ENCODE measurements around the gene DLG2.

Gene DLG2

DNA sequence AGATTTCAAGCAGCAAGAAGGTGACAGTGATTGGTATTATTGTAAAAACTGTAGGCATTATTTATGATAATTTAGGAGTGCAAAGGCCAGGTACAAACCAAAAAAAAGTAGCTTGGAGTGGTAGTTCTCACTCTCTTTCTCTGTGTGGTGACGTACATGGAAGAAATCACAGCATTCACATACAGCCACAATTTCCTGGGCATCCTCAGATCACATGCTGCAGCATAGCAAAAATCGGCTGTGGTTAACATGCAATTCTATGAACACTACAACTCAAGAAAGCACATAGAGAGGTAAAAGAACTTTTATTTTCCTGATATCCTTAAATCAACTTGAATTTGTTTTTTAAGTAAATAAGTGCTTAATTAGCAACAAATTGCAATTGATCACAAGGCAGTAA is 875.8 kb downstream of the DLG2 start:
- no peak for DNase-seq (ENCODE audit: low read depth)

DNA sequence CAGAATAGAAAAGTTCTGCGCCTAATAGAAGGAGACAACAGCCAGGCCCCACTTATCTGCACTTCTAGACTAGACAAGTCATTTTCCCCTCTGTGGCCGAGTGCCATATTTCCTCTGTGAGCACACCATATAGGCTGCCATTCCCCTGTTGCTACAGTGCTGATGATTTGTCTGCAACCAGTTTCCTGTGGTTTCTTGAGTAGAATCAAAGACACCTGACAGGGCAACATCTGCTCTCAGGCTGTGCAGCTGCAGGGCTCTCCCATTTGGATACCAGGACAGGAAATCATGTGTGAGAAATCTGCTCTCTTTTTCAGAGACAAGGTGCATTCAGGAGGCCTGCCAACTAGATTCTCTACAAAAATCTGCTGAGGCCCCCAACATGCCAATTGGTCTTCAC is 879.3 kb downstream of the DLG2 start:
- no peak for DNase-seq (ENCODE audit: low read depth)

DNA sequence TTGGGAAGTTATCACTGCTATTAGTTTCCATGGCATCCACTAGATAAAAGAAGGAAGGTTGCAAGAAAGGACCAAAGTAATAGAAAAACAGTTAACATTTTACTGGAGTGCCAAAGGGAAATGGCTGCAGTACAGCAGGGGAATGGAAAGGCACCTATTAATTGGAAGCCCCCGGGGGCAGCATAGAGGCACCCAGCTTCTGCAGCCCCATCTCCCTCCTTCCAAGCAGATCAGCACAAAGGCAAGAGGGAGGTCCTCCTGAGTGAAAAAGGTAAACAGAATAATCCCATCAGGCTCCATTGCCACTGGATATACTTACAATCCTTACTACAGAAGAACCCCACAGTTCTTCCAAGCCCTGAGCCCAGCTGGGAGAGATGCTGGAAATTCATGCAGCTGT is 887.1 kb downstream of the DLG2 start:
- DNase-seq (ENCODE audit: low read depth), result no peak

DNA sequence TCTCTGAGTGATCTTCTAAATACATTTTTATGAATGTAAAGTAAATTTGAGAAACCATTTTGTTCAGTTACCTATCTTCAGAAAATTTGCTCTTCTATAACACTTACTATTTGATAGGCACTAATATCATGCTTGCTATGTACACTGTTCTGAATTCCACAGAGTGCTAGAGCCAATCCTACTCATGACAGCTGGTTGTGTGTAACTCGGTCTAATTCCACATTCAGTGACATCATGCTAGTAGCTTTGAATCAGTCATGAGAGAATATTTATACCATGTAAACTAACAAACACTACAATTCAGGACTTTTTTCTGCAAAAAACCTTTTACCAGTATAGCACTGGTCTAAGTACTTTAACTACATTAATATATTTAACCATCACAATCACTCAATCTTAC is 902.9 kb downstream of the DLG2 start:
- DNase-seq (ENCODE audit: low read depth), result no peak

DNA sequence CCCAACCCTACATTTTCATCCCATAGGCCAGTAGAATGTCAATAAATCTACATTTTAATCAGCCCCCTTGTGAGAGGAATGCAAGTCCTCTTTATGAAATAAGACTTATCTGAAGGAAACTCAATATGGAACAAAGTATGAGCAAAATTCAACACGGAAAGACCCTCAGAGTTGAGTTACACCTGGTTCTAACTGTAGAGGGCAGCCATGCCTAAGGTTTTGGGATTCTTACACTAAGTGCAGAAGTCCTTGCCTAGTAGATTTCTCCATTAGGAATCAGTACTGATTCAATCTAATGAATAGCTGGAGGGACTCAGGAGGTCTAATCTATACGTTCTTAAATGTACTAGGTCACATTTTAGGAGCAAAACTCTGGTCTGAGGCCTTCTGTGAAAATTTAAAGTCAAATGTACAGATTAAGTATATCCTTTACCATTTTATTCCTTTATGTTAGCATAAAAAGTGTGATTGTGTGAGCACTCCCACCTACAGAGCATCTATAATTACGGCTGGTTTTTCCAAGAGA is 904.5 kb downstream of the DLG2 start:
- DNase-seq (ENCODE audit: low read depth), result no peak

DNA sequence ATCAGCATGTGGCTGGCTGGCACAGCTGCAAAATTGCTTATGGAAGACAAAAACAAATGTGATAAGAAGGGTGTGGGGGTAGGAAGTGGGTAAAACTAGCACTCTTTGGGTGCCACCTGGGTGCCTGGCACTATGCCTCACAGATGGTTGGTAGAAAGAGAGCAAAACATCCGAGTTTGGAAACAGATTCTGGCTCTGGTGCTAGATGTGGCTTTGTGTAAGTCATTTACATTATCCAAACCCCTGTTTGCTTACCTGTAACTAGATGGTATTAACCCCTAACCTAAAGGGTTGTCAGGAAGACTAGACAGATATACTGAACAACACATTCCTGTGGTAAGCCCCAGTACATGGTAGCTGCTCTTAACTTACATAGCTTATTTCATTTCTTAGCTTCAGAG is 905.6 kb downstream of the DLG2 start:
- no peak for DNase-seq (ENCODE audit: low read depth)

DNA sequence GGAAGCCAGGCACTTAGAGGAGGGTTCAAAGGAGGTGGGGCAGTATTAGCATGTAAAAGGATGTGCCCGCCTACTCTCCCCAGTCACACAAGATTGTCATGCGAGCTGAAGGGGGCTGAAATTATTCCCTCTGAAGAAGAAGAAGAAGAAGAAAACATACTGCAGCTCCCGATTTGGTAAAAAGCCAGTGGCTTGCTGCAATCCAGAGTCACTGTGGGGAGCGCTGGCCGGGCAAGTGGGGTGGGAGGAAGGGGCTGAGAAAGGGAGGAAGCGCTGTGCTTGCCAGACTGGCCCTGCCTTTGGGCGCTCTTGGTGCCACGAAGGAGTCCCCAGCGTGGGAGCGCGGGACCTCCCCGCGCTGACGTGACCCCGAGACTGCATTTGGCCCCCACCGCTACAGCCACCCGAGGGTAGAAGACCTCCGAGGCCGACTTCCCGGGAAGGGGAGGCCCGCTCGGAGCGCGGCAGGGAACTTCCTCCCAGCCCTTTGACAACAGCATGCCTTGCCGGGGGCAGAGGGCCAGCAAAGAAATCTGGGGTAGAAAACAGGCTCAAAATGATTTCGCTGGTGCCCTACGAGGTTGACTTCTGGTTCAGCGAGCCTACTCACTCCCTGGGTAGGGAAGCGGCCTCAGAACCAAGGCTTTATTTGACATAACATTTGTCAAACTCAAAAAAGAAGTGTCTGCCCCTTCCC is 906.3 kb downstream of the DLG2 start:
- no peak for DNase-seq (ENCODE audit: low read depth)

DNA sequence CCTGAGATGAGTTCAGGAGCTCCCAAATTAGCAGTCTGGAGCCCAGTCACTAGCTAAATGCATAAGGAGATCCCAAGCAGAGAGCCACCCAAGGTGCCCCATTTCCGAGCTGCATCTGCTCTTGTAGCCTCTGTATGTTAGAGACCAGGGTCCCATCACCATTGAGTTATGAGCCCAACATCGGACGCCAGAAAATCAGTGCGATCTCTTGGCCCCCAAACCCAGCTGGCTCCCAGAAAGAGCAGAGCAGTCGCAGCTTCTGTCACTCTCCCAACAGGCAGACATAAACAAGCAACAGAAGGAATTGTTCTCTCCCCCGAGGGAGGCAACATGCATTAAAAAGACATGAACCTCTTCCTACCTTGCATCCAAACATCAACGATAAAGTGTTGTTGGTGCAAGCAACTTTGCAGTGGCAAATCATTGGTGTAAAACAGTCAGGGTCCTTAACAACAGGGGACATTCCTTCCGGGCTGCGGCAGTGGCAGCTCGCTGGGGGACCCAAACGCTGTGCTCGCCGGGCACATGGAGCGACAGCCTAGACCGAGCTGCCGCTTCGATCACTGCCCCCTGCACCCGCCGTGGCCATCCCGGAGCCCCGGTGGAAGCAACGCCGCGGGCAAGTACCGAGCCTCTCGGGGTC is 907.1 kb downstream of the DLG2 start:
- DNase-seq (ENCODE audit: low read depth), result no peak

DNA sequence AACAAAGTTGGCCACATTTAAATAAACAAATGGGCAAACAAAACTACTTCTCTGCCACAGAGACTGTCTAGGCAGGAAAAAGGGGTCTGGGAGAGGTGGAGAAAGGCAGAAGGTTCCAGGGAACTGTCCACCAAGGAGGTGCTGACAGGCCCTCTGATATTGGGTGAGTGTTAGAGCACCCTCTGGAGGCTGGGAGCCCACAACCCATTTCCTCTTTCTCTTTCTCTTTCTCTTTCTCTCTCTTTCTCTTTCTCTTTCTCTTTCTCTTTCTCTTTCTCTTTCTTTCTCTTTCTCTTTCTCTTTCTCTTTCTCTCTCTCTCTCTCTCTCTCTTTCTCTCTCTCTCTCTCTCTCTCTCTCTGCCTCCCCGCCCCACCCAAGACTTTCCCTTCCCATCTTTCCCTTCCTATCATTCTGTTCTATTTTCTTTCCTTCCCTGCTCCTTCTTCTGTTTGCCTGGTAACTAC is 912.8 kb downstream of the DLG2 start:
- no peak for DNase-seq (ENCODE audit: low read depth)

DNA sequence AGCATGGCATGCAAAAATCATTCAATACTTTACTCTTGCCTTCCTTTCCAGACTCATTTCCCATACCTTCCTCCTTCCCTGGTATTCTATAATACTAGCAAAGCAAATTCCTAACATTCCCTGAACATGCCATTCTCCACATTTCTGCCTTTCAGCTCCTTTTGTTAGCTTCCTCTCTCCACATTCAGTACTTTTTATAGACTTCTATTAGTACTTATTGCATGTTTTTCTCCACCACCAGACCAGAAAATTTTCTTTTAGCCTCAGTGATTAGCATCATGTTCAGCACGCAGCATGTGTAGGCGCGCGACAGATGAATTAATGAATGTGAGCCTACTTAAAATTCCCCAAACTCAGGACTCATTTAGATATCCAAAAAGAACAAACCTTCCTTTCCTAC is 935.3 kb downstream of the DLG2 start:
- no peak for DNase-seq (ENCODE audit: low read depth)

DNA sequence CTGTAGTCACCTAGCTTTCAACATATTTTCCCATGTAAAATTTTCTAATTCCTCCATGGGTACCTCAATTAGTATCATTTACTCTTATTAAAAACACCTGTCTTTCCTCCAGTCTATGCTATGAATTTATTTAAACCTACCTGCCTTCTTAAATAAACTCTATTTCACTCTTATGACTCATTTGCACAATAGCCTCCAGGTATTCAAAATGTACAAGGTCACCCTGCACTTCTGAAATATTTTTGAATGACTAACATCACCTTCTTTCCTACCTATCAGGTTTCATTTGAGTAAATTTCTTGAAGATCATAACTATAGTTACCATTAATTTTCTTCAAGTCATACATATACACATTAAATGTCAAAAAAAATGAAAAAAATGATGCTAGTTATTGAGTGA is 939.7 kb downstream of the DLG2 start:
- no peak for DNase-seq (ENCODE audit: low read depth)

DNA sequence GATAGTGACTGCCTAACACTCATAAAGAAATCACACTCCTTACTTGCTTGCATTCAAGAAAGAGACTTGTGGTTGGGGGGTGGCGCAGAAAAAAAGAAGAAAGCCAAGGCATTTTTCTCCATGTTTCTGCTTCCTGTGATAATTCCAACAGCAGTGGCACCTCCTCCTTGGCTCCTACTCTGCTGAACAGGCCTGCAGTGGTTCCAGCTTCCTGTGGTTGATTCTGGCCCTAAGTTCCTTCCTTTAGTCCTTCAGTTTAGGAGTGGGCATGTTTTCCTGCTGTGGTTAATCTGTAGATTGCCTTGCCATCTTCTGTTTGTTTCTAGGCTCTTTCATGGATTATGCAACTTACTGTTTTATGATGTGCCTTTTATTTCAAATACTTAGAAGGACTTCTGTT is 940.4 kb downstream of the DLG2 start:
- no peak for DNase-seq (ENCODE audit: low read depth)

DNA sequence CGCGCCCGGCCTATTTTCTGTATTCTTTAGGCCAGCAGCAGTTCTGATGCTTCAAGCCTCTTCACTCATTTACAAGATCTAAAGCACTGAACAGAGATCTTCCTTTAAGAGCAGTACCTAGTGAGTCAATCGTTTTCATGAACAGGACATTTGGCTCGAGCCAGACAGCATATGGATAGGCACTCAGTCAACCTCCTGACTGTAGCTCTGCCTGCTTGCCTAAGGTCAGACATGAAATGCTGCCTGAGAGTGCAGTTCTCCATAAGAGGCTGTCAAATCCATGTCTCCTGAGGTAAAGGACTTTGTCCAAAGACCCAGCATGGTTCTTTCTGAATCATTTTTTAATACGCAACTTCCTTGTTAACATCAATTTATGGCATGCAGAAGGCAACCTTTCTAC is 941.2 kb downstream of the DLG2 start:
- no peak for DNase-seq (ENCODE audit: low read depth)

DNA sequence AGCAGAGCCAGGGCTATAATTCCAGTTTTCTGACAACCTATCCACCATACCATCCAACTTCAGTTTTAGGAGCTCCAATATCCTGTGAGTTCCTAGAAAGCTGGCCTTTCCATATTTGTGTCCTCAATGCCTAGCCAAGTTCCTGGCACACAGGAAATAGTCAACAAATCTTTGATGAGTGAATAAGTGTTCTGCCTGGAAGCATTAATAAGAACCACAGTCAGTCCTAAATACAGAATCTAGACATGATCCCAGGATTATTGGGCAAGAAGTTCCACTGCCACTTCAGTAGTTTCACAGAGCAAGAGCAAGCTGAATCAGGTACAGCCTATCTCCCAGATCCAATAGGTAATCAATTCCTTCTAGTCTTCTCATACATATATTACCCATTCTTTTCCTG is 942.0 kb downstream of the DLG2 start:
- no peak for DNase-seq (ENCODE audit: low read depth)

DNA sequence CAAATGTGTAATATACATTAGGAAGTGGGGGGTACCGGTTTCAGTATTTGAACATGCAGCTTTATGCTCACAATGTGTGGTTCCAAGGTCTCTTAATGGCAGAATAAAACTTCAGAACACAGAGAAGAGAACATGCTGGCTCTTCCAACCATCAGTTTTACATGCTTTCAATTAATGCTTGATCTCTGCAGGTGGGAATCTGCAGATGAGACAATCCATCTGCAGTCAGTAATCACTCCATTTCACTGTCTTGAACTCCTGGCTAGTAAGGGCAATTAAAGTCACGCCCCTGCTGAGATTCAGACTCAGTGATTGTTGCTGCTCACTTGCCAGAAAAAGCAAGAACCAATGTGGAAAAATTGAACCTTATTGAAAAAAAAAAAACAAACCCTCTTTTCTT is 945.7 kb downstream of the DLG2 start:
- DNase-seq (ENCODE audit: low read depth), result no peak

DNA sequence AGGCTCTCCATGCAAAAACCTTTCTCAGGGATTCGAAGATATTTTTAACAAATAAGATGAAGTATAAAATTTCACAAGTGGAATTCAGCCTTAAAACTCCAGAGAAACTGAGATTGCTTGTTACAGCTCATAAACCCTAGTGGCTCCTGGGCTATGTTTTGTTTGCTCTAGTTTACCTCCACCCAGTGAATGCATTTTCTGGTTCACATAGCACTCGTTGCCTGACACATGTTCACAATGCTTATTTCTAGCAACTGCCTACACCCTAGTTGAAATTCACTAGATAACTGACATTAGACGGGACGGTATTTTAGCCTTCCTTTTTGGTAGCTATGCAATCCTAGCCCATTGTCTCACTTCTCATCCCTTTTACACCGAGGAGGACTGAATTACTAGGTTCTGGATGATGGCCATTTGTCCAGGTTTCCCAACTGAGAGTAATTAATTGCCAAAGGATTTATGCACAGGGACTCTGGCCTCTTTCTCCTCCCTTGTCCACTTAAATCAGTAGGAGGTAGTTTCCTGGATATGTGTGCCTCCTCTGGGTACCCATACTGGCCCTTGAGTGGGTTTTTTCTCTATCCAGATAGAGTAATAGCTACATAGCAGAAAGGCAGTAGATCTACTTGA is 951.6 kb downstream of the DLG2 start:
- no peak for DNase-seq (ENCODE audit: low read depth)

DNA sequence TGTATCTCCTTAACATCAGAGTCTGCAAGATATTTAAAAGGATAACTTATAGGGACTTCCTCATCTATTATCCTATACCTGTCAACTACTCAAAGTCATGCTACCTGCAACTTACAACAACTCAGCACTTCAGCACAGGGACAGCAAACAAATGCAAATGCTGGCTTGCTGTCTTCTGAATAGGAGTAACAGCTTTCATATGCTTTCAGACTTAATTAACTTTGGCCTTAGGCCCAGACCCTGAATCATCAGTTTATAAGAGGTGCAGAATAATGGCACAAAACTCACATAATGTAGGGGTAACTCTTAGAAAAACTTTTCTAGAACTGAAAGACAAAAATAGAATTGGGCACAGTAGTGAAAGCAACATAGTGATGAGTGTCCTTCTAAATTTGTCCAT is 953.4 kb downstream of the DLG2 start:
- DNase-seq (ENCODE audit: low read depth), result no peak

DNA sequence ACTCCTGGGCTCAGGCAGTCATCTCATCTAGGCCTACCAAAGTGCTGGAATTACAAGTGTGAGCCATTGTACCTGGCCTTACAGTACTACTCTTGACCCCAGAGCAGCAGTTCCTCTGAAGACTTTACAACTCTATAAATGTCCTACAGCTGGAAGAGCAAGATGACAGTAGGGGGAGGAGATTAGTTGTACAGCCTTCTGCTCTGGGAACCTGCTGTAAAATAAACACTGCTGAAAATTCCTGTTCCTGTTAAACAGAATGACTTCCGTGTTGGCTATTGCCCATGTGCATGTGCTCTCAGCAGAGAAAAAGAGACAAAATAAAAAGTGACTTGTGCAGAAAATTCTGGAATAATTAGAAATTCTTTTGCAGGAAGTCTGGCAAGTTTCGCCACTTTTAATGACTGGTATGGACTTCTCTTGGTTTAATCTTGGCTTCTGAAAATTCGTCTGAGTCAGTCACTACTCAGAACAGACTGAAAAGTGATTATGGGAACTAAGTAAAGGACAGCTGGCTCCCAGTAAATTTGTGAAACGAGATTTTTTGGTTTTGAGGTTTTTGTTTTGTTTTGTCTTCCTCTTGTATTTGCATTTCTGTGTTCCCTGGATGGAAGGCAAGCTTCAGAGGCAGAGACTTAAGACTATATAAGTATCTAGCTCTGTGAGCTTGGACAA is 955.7 kb downstream of the DLG2 start:
- DNase-seq (ENCODE audit: low read depth), result no peak

DNA sequence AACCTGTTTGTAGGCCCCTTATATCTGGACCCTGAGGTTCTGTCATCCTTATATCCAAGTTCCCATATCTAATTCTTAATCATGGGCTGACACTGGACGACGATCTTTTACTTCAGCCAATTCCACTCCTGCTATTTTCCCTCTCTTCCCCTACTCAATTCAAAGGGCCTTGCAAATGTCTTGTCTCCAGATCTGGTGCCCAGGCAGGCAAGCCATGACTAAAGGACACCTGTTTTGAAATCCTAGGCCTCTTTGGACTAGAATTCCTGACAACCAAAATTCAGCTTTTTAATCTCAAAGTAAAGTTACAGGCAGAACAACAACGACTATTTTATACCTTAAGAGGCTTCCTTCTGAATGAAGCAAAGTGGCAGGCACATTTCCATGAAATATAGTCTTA is 963.4 kb downstream of the DLG2 start:
- no peak for DNase-seq (ENCODE audit: low read depth)

DNA sequence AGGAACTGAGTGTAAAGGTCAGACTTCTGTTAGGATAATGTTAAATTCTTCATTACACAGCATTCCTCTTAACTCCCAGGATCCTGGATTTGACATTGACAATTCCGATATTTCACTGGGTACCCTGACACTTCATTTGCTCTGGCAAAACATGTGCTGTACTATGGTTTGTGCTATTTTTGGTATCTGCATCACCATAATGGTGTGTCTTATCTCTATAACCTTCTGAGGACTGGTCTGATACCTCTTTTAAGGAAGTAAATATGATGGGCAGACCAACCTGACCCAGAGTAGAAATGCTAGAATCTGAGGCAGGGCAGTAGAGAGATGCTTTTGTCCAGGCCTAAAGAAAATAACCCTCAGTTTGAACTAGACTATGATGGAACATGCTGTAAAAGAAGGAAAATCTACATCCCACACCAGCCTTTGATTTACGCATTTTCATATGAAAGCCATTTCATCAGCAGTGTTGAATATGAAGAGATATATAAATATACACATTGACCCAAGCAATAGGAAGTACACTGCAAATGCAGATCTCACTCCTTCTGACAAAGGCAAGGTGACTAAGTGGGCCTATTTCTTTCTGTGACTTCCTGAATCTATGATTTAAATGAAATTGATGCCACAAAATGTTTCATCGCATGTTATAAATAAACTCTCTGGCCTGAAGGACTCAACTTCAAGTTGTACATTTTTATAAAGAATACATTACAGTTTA is 966.7 kb downstream of the DLG2 start:
- DNase-seq (ENCODE audit: low read depth), result no peak

DNA sequence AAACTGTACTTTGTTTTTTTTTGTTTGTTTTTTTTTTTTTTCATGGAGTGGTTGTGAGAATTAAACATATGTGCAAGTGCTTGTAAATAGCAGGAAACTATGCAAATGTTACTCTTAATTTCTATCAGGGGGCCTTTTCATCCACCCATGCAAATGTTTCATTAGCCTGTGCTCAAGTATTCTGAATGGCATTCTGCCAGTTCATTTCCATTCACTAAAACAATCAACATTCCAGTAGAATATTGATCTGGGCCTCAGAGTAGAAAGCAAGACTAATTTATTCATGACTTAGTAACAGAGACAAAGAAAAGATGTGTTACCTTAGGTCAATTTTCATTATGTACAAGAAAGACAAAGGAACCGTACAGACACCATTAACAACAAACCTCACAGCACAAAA is 971.4 kb downstream of the DLG2 start:
- no peak for DNase-seq (ENCODE audit: low read depth)

DNA sequence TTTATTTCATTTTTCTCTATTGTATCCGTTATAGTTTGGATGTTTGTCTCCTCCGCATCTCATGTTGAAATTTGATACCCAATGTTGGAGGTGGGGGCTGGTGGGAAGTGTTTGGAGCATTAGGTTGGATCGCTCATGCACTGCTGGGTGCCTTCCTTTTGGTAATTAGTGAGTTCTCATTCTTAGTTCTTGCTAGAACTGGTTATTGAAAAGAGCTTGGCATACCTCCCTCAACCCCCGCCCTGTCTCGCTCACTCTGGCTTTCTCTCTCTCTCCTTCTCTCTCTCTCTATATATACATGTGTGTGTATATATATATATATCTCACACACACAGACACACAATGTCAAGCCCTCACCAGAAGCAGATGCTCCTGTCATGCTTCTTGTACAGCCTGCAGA is 978.7 kb downstream of the DLG2 start:
- no peak for DNase-seq (ENCODE audit: low read depth)
